Measurements from ENCODE around the gene ADAM29. TPM values are rescaled to one million over a fixed set of nuclear protein-coding genes. Genes with fewer than 3 reads are reported as not detected.
"Not testable (repeated sequence)": the region's sequence is repeated elsewhere in the genome, so short reads cannot be mapped to it uniquely, and the experiment has no call there.

Gene ADAM29
- total RNA-seq, 5 donors from 2014 or later (not counting 1 experiment from before 2014, with no cell fraction given): not detected

DNA sequence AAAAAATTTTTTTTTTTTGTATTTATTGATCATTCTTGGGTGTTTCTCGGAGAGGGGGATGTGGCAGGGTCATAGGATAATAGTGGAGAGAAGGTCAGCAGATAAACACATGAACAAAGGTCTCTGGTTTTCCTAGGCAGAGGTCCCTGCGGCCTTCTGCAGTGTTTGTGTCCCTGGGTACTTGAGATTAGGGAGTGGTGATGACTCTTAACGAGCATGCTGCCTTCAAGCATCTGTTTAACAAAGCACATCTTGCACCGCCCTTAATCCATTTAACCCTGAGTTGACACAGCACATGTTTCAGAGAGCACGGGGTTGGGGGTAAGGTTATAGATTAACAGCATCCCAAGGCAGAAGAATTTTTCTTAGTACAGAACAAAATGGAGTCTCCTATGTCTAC is 65.7 kb downstream of the ADAM29 start:
- no CpG with 5 or more reads among the region's 5 CpGs for WGBS (ENCODE audit: insufficient coverage)
- H3K4me1 Mint-ChIP-seq; H3K27ac ChIP-seq (ENCODE audit: low read length); H3K36me3 Mint-ChIP-seq; H3K27me3 Mint-ChIP-seq; H3K4me3 ChIP-seq (ENCODE audit: control insufficient read depth in 1 of 2, extremely low read depth in 1 of 2, low read length in 1 of 2); H3K36me3 ChIP-seq (ENCODE audit: control insufficient read depth in 2 of 2, extremely low read depth in 1 of 2, insufficient read depth in 1 of 2, low read length in 1 of 2); H3K27me3 ChIP-seq (replicated peaks in 1 of 2; ENCODE audit: control insufficient read depth in 2 of 2, extremely low read depth in 1 of 2, insufficient read depth in 2 of 2, low read length in 1 of 2); DNase-seq; H3K4me3 Mint-ChIP-seq; H3K9me3 ChIP-seq; H3K4me1 ChIP-seq (ENCODE audit: control insufficient read depth in 1 of 2, extremely low read depth in 1 of 2, insufficient read depth in 2 of 2, low read length in 2 of 2); CTCF ChIA-PET; ATAC-seq (replicated peaks in 1 of 4); POLR2A ChIA-PET; H3K27ac Mint-ChIP-seq: not testable (repeated sequence)
- H3K9me3 Mint-ChIP-seq: peaks cover 28 to 40% (median 33%) of the 10 kb centered on the region in 3 donors

- Mint-ChIP-seq H3K4me1 (no peaks in the 10 kb centered on the region), H3K27ac (no peak overlapping the region), H3K36me3 (no peaks in the 10 kb centered on the region), H3K9me3 (peaks cover 22 to 27% (median 25%) of the 10 kb centered on the region in 3 donors), H3K4me3 (no peak overlapping the region), H3K27me3 (no peaks in the 10 kb centered on the region)
- POLR2A ChIA-PET: no interaction called here
- Histone ChIP-seq H3K27ac (ENCODE audit: low read length) (no peak overlapping the region), H3K4me1 (ENCODE audit: control insufficient read depth in 1 of 2, extremely low read depth in 1 of 2, insufficient read depth in 2 of 2, low read length in 2 of 2) (no peaks in the 10 kb centered on the region), H3K4me3 (ENCODE audit: control insufficient read depth in 1 of 2, extremely low read depth in 1 of 2, low read length in 1 of 2) (no peak overlapping the region), H3K36me3 (ENCODE audit: control insufficient read depth in 2 of 2, extremely low read depth in 1 of 2, insufficient read depth in 1 of 2, low read length in 1 of 2) (no peaks in the 10 kb centered on the region), H3K27me3 (replicated peaks in 1 of 2; ENCODE audit: control insufficient read depth in 2 of 2, extremely low read depth in 1 of 2, insufficient read depth in 2 of 2, low read length in 1 of 2) (no peaks in the 10 kb centered on the region), H3K9me3 (no peaks in the 10 kb centered on the region)
- CTCF ChIA-PET: no interaction called here
- WGBS (ENCODE audit: insufficient coverage): 48% methylated on average over 2 of the region's 8 CpGs
- DNase-seq: no peak
- ATAC-seq (replicated peaks in 1 of 4): no peak
Measured at GRCh38 chr4:174989791-174990190, 71.6 kb downstream of the ADAM29 start.

DNA sequence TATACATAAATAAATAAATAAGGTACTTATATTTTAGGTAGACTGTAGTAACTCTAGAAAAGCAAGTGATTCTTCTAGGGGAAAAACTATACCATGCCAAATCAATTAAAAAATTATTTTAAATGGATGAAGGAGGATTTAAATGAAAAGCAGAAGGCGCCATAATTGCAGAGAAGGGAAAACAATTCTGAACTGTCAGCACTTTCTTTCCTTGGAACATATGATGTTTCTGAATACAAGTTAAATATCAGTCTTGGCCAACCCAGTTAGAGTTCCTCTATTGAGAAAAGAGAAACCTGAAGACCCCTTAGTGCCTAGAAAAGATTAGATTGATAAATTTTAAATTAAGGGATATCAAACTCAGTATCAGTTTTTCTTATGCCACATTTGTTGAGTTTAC is 75.8 kb downstream of the ADAM29 start:
- no peak overlapping the region for H3K4me3 ChIP-seq (ENCODE audit: control insufficient read depth in 1 of 2, extremely low read depth in 1 of 2, low read length in 1 of 2)
- H3K27ac ChIP-seq (ENCODE audit: low read length): no peak overlapping the region
- ChIA-PET CTCF (no interaction called here), POLR2A (no interaction called here)
- no peaks in the 10 kb centered on the region for H3K9me3 ChIP-seq
- H3K4me3 Mint-ChIP-seq: no peak overlapping the region
- no peaks in the 10 kb centered on the region for H3K4me1 Mint-ChIP-seq
- peaks cover 5 to 15% (median 8%) of the 10 kb centered on the region in 3 donors for H3K9me3 Mint-ChIP-seq
- H3K27ac Mint-ChIP-seq: no peak overlapping the region
- H3K27me3 ChIP-seq (replicated peaks in 1 of 2; ENCODE audit: control insufficient read depth in 2 of 2, extremely low read depth in 1 of 2, insufficient read depth in 2 of 2, low read length in 1 of 2): no peaks in the 10 kb centered on the region
- H3K36me3 ChIP-seq (ENCODE audit: control insufficient read depth in 2 of 2, extremely low read depth in 1 of 2, insufficient read depth in 1 of 2, low read length in 1 of 2): no peaks in the 10 kb centered on the region
- ATAC-seq (replicated peaks in 1 of 4): no peak
- WGBS (ENCODE audit: insufficient coverage): no CpG with 5 or more reads among the region's 1 CpG
- no peaks in the 10 kb centered on the region for H3K27me3 Mint-ChIP-seq
- H3K36me3 Mint-ChIP-seq: no peaks in the 10 kb centered on the region
- DNase-seq: no peak
- no peaks in the 10 kb centered on the region for H3K4me1 ChIP-seq (ENCODE audit: control insufficient read depth in 1 of 2, extremely low read depth in 1 of 2, insufficient read depth in 2 of 2, low read length in 2 of 2)

- ChIA-PET CTCF (no interaction called here), POLR2A (no interaction called here)
- Histone ChIP-seq H3K27ac (ENCODE audit: low read length) (no peak overlapping the region), H3K4me3 (ENCODE audit: control insufficient read depth in 1 of 2, extremely low read depth in 1 of 2, low read length in 1 of 2) (no peak overlapping the region), H3K27me3 (replicated peaks in 1 of 2; ENCODE audit: control insufficient read depth in 2 of 2, extremely low read depth in 1 of 2, insufficient read depth in 2 of 2, low read length in 1 of 2) (no peaks in the 10 kb centered on the region), H3K9me3 (no peaks in the 10 kb centered on the region), H3K4me1 (ENCODE audit: control insufficient read depth in 1 of 2, extremely low read depth in 1 of 2, insufficient read depth in 2 of 2, low read length in 2 of 2) (no peaks in the 10 kb centered on the region), H3K36me3 (ENCODE audit: control insufficient read depth in 2 of 2, extremely low read depth in 1 of 2, insufficient read depth in 1 of 2, low read length in 1 of 2) (no peaks in the 10 kb centered on the region)
- H3K27ac Mint-ChIP-seq: no peak overlapping the region
- H3K9me3 Mint-ChIP-seq: peaks cover 5 to 20% (median 7%) of the 10 kb centered on the region in 3 donors
- H3K36me3 Mint-ChIP-seq: no peaks in the 10 kb centered on the region
- no peak for ATAC-seq (replicated peaks in 1 of 4)
- DNase-seq: no peak
- no peaks in the 10 kb centered on the region for H3K4me1 Mint-ChIP-seq
- no peaks in the 10 kb centered on the region for H3K27me3 Mint-ChIP-seq
- H3K4me3 Mint-ChIP-seq: no peak overlapping the region
- no CpG with 5 or more reads among the region's 1 CpG for WGBS (ENCODE audit: insufficient coverage)
Measured at GRCh38 chr4:174996079-174996478, 77.9 kb downstream of the ADAM29 start.

DNA sequence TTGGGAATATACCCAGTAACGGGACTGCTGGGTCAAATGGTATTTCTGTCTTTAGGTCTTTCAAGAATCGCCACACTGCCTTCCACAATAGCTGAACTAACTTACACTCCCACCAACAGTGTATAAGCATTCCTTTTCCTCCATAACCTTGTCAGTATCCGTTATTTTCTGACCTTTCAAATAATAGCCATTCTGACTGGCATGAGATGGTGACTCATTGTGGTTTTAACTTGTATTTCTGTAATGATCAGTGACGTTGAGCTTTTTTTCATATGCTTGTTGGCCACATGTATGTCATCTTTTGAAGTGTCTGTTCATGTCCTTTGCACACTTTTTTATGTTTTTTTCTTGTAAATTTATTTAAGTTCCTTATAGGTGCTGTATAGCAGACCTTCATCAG is 81.2 kb downstream of the ADAM29 start:
- DNase-seq: no peak
- no peaks in the 10 kb centered on the region for H3K36me3 ChIP-seq (ENCODE audit: control insufficient read depth in 2 of 2, extremely low read depth in 1 of 2, insufficient read depth in 1 of 2, low read length in 1 of 2)
- no peaks in the 10 kb centered on the region for H3K27me3 ChIP-seq (replicated peaks in 1 of 2; ENCODE audit: control insufficient read depth in 2 of 2, extremely low read depth in 1 of 2, insufficient read depth in 2 of 2, low read length in 1 of 2)
- ChIA-PET CTCF (no interaction called here), POLR2A (no interaction called here)
- Mint-ChIP-seq H3K36me3 (no peaks in the 10 kb centered on the region), H3K27ac (no peak overlapping the region), H3K9me3 (peaks cover 7 to 13% (median 12%) of the 10 kb centered on the region in 3 donors), H3K4me1 (no peaks in the 10 kb centered on the region), H3K4me3 (no peak overlapping the region), H3K27me3 (no peaks in the 10 kb centered on the region)
- no peaks in the 10 kb centered on the region for H3K4me1 ChIP-seq (ENCODE audit: control insufficient read depth in 1 of 2, extremely low read depth in 1 of 2, insufficient read depth in 2 of 2, low read length in 2 of 2)
- no peaks in the 10 kb centered on the region for H3K9me3 ChIP-seq
- ATAC-seq (replicated peaks in 1 of 4): no peak
- no peak overlapping the region for H3K4me3 ChIP-seq (ENCODE audit: control insufficient read depth in 1 of 2, extremely low read depth in 1 of 2, low read length in 1 of 2)
- 50% methylated on average over 1 of the region's 4 CpGs for WGBS (ENCODE audit: insufficient coverage)
- no peak overlapping the region for H3K27ac ChIP-seq (ENCODE audit: low read length)

- Histone ChIP-seq H3K4me3 (ENCODE audit: control insufficient read depth in 1 of 2, extremely low read depth in 1 of 2, low read length in 1 of 2) (no peak overlapping the region), H3K27ac (ENCODE audit: low read length) (no peak overlapping the region), H3K4me1 (ENCODE audit: control insufficient read depth in 1 of 2, extremely low read depth in 1 of 2, insufficient read depth in 2 of 2, low read length in 2 of 2) (no peaks in the 10 kb centered on the region), H3K36me3 (ENCODE audit: control insufficient read depth in 2 of 2, extremely low read depth in 1 of 2, insufficient read depth in 1 of 2, low read length in 1 of 2) (no peaks in the 10 kb centered on the region), H3K9me3 (no peaks in the 10 kb centered on the region), H3K27me3 (replicated peaks in 1 of 2; ENCODE audit: control insufficient read depth in 2 of 2, extremely low read depth in 1 of 2, insufficient read depth in 2 of 2, low read length in 1 of 2) (no peaks in the 10 kb centered on the region)
- ATAC-seq (replicated peaks in 1 of 4) (no peak), DNase-seq (no peak)
- Mint-ChIP-seq H3K36me3 (no peaks in the 10 kb centered on the region), H3K27ac (no peak overlapping the region), H3K27me3 (no peaks in the 10 kb centered on the region), H3K4me3 (no peak overlapping the region), H3K4me1 (no peaks in the 10 kb centered on the region), H3K9me3 (peaks cover 4 to 16% (median 14%) of the 10 kb centered on the region in 3 donors)
- ChIA-PET POLR2A (no interaction called here), CTCF (no interaction called here)
- 80% methylated on average over 1 of the region's 3 CpGs for WGBS (ENCODE audit: insufficient coverage)
Measured at GRCh38 chr4:175017751-175018150, 99.6 kb downstream of the ADAM29 start.

- CTCF ChIA-PET, POLR2A ChIA-PET: not testable (repeated sequence)
Measured at GRCh38 chr4:175019447-175019846, 101.3 kb downstream of the ADAM29 start.

More at GRCh38 chr4:175019447-175019846, 101.3 kb downstream of the ADAM29 start:
- not testable (repeated sequence) for H3K9me3 ChIP-seq; DNase-seq; H3K4me3 ChIP-seq (ENCODE audit: control insufficient read depth in 1 of 2, extremely low read depth in 1 of 2, low read length in 1 of 2); H3K27me3 Mint-ChIP-seq; H3K27ac ChIP-seq (ENCODE audit: low read length); H3K36me3 Mint-ChIP-seq; H3K27ac Mint-ChIP-seq; ATAC-seq (replicated peaks in 1 of 4); H3K27me3 ChIP-seq (replicated peaks in 1 of 2; ENCODE audit: control insufficient read depth in 2 of 2, extremely low read depth in 1 of 2, insufficient read depth in 2 of 2, low read length in 1 of 2); H3K4me1 ChIP-seq (ENCODE audit: control insufficient read depth in 1 of 2, extremely low read depth in 1 of 2, insufficient read depth in 2 of 2, low read length in 2 of 2); H3K4me1 Mint-ChIP-seq; H3K36me3 ChIP-seq (ENCODE audit: control insufficient read depth in 2 of 2, extremely low read depth in 1 of 2, insufficient read depth in 1 of 2, low read length in 1 of 2); H3K4me3 Mint-ChIP-seq
- H3K9me3 Mint-ChIP-seq: peaks cover 4 to 14% (median 13%) of the 10 kb centered on the region in 3 donors
- 97% methylated on average over 11 of the region's 20 CpGs for WGBS (ENCODE audit: insufficient coverage)

Data from T-cell (primary cell).